GM19397 (cell line): ENCODE measurements around the gene KRTAP2-1.
"Not testable (repeated sequence)": the region's sequence is repeated elsewhere in the genome, so short reads cannot be mapped to it uniquely, and the experiment has no call there.

ENCODE experiments used
- ATAC-seq: cut with Tn5 transposase; IDR thresholded peaks from one replicate; pipeline ENCODE4 v1.9.1; 2021; ENCODE audit warnings: mild to moderate bottlenecking, moderate library complexity; ENCODE audit not compliant: unreplicated experiment

The KRTAP2-1 gene

GRCh38 chr17:41058741-41059140 is 11.6 kb upstream of the KRTAP2-1 start:
- ATAC-seq, result no peak

- ATAC-seq, result no peak
Measured at GRCh38 chr17:41057547-41057946, 10.4 kb upstream of the KRTAP2-1 start.

- ATAC-seq, result not testable (repeated sequence)
Measured at GRCh38 chr17:41055130-41055529, 8.0 kb upstream of the KRTAP2-1 start, which contains the start of gene KRTAP2-2. Gene KRTAP2-2 (minus strand): TSS chr17:41055230. CDS start chr17:41055211, 19 bp downstream.

- ATAC-seq, result not testable (repeated sequence)
Measured at GRCh38 chr17:41054556-41054955, 7.4 kb upstream of the KRTAP2-1 start.

GRCh38 chr17:41054025-41054424 is 6.9 kb upstream of the KRTAP2-1 start:
- no peak for ATAC-seq

GRCh38 chr17:41052566-41052965 is 5.5 kb upstream of the KRTAP2-1 start:
- ATAC-seq, result no peak

- ATAC-seq, result no peak
Measured at GRCh38 chr17:41049110-41049509, 2.0 kb upstream of the KRTAP2-1 start.

- ATAC-seq, result no peak
Measured at GRCh38 chr17:41048441-41048840, 1.3 kb upstream of the KRTAP2-1 start.

GRCh38 chr17:41042953-41043352 is 4.2 kb downstream of the KRTAP2-1 start:
- ATAC-seq, result no peak

GRCh38 chr17:41040783-41041571 is 6.1 kb downstream of the KRTAP2-1 start, which contains the start of gene KRTAP1-1:
Gene KRTAP1-1 (minus strand): TSS chr17:41041450. CDS start chr17:41041397, 53 bp downstream.
- ATAC-seq, result not testable (repeated sequence)

- no peak for ATAC-seq
Measured at GRCh38 chr17:41037853-41038350, 9.2 kb downstream of the KRTAP2-1 start.

GRCh38 chr17:41034346-41034935 is 12.7 kb downstream of the KRTAP2-1 start, which contains the start of gene KRTAP1-3:
Gene KRTAP1-3 (minus strand): TSS chr17:41034874. CDS start chr17:41034821, 53 bp downstream.
- ATAC-seq, result not testable (repeated sequence)

GRCh38 chr17:41029633-41030245 is 17.4 kb downstream of the KRTAP2-1 start, which contains the start of gene KRTAP1-4:
Gene KRTAP1-4 (minus strand): TSS chr17:41030195. CDS start chr17:41030078, 117 bp downstream.
- ATAC-seq, result no peak

GRCh38 chr17:41026715-41027471 is 20.2 kb downstream of the KRTAP2-1 start, which contains the start of gene KRTAP1-5:
Gene KRTAP1-5 (minus strand): TSS chr17:41027208. CDS start chr17:41027155, 53 bp downstream.
- ATAC-seq, result no peak

GRCh38 chr17:41024697-41025096 is 22.4 kb downstream of the KRTAP2-1 start:
- ATAC-seq, result no peak

GRCh38 chr17:41020336-41020735 is 26.8 kb downstream of the KRTAP2-1 start:
- no peak for ATAC-seq

GRCh38 chr17:41019415-41019814 is 27.7 kb downstream of the KRTAP2-1 start:
- ATAC-seq, result no peak

GRCh38 chr17:41018541-41018940 is 28.6 kb downstream of the KRTAP2-1 start:
- no peak for ATAC-seq

- ATAC-seq, result no peak
Measured at GRCh38 chr17:41016578-41017215, 30.4 kb downstream of the KRTAP2-1 start.

GRCh38 chr17:41015454-41015853 is 31.7 kb downstream of the KRTAP2-1 start:
- ATAC-seq, result no peak
